Measurements from ENCODE around the gene EVPL.
"Not testable (repeated sequence)": the region's sequence is repeated elsewhere in the genome, so short reads cannot be mapped to it uniquely, and the experiment has no call there.

Gene EVPL

DNA sequence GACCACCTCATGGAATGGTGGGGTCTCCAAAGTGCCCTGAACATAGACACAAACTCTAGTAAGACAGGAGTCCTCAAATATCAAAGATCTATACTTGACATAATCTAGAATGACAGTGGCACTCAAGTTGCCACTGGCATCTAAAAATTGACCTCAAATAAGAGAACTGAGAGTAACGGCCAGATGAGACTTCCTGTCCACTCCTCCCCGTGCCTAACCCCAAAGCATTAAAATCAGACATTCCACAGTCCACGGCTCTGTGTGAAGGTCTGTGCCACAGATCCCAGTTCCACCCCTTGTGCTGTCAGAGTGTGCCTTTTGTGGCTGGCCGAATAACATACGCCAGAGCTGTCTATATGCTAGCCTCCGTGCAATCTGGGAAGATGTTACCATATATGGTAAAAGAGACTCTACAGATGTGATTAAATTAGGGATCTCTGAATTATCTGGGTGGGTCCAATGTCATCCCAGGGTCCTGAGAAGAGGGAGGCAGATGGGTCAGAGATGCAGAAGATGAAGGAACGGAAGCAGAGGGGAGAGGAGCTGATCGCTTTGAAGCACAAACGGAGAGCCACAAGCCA is 21.0 kb upstream of the EVPL start:
- DNase-seq, result no peak

DNA sequence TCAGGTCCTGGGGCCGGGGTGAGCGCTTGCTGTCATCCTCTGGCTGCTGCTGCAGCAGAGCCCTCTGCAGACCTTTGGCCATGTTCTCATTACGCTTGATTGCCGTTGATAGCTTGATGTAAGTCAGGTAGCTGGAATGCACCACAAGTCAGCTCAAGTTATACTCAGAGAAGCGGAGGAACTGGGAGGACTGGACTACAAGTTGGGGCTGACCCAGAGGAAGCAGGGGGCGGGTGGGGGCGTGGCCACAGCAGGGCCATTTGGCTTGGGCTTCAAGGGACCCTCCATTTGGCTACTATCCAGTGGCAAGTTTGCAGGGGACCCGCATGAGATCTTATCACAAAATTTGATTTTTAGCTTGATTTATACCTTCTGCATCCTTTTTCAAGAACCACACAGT is 19.0 kb upstream of the EVPL start:
- DNase-seq, result no peak

DNA sequence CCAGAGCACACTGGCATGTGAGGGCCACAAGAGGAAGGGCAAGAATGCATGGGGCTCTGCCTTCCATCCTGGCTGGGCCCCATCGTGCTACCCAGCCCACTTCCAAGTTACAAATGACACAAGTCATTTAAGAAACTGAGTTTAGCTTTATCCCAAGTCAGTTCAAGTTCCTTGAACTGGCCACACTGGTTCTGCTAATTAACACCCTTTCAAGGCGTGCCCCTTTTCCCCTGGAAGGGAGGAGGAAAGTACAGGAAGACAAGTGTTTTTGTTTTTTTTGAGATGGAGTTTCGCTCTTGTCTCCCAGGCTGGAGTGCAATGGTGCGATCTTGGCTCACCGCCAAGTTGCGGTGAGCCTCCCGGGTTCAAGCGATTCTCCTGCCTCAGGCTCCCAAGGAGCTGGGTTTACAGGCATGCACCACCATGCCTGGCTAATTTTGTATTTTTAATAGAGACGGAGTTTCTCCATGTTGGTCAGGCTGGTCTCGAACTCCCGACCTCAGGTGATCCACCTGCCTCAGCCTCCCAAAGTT is 17.4 kb upstream of the EVPL start:
- not testable (repeated sequence) for DNase-seq

DNA sequence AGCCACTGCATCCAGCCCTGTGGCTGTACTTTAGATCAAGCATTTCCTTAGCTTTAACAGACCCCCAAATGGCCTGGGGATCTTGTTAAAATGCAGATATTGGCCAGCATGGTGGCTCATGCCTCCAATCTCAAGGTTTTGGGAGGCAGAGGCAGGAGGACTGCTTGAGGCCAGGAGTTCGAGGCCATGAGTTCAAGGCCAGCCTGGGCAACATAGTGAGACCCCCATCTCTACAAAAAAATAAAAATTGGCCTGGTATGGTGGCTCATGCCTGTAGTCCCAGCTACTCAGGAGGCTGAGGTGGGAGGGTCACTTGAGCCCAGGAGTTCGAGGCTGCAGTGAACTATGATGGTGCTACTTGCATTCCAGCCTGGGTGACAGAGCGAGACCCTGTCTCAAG is 15.8 kb upstream of the EVPL start:
- not testable (repeated sequence) for DNase-seq

DNA sequence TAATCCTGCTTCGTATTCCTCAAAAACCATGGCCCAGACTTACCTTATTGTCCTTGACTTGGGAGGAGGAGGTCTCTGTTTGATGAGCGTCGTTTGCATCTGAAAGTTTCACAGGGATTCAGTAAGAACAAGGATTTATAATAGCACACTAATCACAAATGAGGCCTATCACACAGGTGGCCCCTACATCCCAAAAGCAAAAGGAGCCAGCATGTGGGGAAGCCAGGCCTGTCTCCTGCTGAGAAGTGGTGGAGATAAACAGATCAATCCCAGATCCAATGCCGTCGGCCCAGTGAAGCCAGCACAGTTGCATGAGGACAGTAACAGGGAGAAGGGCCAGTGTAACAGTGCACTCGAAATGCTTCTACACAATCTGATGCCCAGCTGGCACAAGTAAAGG is 13.3 kb upstream of the EVPL start:
- DNase-seq, result no peak

DNA sequence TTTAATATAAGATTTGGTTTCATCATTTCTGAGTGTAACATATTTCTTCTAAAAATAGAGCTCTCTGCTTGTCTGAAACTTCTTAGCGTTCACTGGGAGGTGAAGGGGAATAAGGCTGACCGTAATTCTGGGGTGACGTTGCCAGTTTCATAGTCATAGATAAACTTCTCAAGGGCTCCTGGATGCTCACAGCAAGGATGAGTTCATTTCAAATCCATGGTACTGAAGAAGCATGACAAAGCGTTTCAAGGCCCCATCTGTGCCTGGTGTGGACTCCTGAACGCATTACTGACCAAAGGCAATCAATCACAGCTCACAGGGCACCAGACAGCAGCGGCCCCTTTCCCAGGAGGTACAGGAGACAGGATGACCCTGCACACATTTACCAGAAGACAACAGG is 12.0 kb upstream of the EVPL start:
- no peak for DNase-seq

DNA sequence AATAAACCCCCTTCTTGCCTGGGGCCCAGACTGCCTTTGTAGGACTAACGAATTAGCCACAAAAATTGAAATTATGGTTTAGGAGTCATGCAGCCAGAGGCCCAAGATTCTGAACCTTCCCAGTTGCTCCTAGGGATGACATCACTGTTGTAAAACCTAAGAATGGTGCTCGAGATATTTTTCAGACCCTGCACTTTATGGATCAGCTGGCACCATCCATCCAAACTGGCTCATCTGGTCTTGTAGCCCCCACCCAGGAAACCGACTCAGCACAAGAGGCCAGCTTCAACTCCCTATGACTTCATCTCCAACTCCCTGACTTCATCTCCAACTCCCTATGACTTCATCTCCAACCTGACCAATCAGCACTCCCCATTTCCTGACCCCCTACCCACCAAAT is 10.9 kb upstream of the EVPL start:
- no peak for DNase-seq

DNA sequence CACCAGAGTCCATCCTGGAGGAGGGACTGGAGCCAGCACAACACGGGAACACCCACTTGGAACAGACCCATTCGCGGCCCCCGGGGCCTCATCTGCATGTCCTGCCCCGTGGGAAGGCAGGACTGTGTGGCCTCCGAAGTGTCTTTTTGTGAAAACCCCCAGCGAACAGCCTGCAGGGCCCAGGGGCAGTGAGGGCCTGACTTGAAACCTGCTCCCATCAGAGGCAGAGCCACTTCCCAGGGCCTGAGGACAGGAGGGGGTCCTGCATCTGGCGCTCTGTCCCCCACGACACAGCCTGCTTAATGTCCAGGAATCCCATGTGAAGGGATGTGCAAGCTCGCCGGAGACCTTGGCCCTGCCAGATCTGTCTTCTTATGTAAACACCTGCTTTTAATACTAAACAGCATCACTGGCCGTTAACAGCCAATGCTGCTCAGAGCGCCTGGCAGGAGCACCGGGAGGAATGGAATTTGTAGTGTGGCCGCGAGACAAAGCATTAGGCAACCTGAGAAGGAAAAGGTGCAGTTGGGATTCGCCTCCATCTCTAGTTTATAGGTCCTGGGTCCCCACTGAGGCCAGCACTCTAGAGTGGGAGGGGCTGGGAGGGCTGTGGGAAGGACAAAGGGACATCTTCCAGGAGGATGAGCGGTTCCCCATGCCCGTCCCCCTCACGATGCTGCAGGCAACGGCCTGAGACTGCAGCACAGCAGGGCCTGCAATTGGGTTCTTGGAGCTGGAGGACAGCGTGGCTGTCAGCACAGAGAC is 9.6 kb upstream of the EVPL start:
- DNase-seq, result no peak

DNA sequence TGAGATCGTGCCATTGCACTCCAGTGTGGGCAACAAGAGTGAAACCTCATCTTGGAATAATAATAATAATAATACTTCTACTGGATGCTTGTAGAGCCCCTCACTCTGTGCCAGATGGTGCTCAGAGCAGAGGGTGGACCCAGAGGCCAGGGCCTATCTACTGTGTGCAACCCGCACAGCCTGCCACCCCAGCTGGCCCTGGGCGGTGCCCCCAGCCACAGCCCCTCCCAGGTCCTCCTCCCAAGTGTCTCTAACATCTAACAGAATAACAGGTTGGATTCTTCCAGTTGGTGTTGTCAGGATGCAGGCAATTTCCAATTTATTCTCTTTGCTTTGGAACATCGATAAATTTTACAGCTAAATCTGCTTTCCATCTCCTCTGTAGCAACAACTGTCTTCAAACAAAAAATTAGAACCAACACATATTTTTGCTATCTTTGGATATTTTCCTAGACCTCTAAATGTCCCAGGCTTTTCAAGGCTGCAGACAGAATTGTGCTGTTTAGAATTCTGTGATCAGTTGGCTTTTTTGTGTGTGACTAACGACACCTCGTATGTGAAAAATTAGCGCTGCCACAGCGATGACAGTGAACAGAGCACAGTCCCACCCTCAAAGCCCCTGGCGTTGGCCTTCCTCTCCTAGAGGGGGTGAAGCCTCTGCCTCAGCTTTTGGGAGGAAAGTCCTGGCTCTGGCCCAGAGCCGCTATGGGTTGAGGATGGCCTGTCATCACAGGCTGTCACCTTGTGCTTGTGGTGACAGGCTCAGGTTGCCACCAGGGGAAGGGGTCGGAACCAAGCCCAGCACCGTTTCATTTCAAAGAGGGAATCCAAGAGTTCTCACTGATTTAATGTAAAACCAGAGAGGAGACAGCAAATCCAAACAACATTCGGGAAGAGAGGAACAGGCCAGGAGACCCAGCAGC is 7.6 kb upstream of the EVPL start:
- DNase-seq, result no peak

DNA sequence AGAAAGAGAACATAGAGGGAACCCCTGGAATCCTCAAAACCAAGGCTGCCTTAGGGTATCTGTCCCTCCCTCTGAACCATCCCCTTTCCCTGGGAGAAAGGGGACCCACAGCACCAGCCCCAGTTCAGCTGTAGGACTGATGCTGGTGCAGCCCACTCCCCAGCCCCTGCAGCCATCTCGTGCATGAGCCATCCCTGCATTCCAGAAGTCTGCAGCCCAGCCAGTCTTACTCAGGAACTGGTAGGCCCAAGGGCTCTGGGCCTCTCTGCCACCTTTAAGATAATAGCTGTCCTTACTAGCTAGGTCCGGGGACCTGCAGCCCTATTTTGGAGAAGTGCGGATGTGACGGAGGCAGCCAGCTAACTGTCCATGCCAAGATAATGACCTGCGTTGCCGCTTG is 6.0 kb upstream of the EVPL start:
- DNase-seq, result no peak

DNA sequence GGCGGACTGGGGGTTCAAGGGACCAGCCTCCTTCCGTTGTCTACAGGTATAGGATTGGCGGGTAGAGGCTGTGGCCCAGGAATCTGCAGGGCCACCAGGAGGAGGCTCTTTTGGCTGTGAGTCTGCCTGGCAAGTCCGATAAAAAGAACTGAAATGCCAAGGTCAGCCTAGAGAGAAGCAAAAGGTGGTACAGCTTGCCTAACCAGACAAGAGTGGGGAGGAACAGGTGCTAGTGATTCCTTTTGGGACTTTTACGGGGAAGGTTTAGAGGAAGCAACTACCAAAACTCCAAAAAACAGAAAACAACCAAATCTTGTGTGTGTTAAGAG is 5.6 kb upstream of the EVPL start:
- DNase-seq, result no peak

DNA sequence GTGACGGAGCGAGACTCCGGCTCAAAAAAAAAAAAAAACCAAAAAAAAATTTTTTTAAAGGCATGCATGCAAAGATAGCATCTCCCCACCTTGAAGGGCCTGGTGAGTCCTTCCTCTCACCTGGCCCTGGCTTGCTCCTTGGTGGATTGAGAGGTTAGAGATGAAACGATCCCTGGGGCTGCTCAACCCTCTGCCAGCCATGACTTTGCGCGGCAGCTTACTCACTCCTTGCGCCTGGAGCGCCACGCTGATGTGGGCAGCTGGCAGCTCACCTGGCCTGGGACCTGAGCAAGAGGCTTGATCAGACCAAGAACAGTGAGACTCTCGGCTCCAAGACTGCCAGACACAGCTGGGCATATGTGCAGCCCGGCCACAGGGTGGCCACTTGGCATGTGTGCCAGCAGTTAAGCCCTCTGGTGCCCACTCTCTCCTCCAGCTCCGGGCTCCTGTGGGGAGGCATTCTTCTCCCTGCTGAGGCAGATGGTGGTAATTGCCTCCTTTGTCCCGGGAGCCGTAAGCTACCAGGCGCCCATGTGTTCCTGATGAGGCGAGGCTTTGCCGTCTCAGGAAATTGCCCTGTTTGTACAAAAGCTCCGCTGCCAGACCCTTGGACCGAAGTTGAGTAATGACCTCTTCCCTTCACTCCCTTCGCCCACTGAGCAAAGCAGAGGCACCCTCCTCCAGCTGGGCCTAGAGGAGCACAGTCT is 5.1 kb upstream of the EVPL start:
- DNase-seq, result no peak

DNA sequence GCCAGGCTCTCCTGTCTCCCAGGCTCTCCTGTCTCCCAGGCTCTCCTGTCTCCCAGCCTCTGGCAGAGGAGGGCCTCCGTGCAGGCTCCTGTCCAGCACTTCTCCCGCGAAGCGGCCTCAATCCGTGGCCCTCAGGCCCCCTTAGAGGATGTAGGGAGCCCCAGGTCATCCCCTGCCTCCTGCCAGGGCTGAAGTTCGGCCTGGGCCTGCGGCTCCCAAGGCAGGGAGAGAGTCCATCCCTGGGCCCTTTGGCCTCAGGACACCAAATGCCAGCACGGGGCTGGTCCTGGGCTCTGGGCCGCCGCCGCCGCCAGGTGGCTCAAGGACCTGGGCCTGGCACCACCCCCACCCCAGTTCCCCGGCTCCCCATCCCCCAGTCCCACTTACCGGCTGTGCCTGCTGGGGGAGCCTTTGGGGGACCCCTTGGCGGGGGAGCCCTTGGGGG is 370 bp downstream of the EVPL start:
- DNase-seq, result no peak

DNA sequence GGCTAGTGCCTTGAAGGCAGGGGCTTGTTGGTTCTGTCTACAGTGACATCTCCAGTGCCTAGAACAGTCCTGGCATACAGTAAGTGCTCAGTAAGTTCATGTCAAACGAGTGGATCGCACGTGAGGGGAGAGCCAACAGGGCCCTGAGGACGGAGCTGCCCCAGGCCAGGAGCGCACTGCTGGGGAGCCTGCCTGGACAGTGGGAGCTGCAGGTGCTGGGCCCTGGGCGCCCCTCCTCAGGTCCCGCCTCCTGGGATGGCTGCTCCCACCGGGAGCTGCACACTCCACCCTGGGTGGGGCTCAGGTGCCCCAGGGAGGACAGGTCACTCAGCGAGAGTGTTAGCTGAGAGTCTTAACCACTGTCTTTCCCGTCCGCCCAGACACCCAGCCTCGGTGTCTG is 1.8 kb downstream of the EVPL start:
- no peak for DNase-seq

DNA sequence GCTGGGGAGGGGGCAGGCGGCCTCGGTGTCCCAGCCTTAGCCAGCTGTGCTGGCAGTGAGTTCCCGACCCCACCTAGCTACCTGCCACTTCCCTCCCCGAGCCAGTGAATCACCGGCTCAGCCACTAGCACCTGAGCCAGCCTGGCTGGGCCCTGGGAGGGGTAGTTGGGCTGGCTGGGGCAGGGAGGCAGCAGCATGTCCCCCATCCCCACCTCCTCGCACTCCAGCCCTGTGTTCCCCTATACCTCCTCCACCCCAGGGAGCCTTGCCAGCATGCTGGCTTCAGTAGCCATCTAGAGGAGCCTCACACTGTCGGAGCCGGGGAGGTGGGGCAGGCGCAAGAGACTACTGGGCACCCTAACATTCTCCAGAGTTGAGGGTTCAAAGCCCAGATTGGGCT is 2.8 kb downstream of the EVPL start:
- DNase-seq, result no peak

DNA sequence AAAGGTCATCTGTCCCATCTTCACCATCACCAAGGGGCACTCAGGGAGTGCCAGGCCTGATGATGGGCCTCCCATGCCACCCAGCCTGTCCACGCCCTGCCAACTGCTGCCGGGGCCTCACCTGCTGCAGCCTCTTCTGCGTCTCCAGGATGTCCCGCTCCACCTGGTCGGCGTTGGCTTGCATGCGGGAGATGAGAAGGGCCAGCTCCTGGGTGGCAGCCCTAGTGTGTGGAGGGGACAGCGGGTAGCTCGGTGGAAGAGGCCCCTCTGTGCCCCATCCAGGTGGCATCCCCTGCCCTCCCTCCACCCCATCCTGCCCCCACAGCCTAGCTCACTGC is 3.2 kb downstream of the EVPL start:
- DNase-seq, result no peak

DNA sequence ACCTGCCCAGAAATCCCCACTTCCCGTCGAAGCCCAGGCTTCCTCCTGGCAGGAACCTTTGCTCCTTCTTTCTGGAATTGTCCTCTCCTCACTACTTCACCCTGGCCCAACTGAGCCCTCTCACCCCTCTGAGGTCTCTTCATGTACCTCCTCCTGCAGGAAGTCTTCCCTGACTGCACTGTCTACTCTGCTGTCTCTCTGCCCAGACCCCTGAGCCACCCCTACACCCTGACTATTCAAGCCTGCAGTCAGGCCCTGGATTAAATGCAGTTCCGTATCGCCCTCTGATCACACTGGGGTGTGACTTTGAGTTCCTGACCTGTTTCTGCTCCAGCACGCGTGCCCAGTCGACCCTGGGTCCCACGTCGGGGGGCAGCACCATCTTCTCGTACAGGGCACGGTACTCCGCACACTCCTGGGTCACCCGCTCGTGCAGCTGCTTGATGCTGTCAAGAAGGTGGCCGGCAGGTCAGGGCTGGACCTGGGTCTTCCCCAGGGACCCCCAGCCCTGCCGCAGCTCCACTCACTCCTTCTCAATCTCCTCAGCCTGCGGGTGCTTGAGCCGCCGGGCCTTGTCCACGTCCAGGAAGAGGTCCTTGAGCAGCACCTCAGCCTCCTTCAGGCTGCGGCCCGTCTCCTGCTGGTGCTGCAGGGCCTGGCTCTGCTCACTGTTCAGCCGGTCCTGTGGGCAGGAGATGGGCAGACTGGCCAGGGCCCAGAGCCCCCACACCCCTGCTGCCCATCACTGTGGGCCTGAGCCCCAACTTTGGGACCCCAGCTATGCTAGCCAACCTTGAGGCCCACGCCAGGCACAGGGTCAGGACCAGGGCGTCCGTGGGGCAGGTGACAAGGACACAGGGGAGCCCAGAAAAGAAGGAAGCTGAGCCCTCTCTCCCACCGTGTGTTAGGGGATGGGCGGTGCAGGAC is 3.9 kb downstream of the EVPL start:
- no peak for DNase-seq

DNA sequence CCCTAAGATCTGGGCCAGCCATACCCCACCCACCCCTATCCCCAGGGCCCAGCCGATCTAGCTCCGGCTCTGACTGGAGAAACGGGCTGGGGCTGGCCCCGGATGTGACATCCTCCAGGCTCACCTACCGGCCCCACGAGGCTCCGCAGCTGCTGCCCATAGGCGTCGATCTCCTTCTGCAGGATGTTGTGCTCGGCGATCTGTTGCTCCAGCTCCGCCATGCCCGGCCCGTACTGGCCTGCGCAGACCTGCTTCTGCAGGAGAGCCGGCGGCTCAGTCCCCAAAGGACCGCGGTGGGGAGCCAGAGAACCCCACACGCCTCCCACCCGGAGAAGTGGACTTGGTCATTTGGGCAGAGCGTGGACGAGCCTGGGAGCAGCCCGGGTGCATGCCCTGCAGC is 4.8 kb downstream of the EVPL start:
- no peak for DNase-seq

DNA sequence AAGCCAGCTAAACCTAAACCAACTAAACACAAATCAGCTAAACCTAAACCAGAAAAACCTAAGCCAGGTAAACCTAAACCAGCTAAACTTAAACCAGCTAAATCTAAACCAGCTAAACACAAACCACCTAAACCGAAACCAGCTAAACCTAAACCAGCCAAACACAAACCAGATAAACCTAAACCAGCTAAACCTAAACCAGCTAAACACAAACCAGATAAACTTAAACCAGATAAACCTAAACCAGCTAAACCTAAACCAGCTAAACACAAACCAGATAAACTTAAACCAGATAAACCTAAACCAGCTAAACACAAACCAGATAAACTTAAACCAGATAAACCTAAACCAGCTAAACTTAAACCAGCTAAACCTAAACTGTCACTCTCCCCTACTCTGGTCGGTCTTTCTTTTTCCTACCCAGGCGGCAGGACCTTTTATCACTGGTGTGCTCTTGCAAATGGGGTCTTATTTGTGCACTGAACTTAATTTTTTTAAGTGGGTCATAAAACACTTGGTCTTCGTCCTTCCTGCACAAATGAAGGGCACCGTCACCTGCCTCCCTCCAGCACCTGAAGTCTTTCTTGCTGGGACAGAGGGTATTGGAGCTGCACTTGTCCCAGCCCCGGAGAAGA is 7.2 kb downstream of the EVPL start:
- DNase-seq, result no peak

DNA sequence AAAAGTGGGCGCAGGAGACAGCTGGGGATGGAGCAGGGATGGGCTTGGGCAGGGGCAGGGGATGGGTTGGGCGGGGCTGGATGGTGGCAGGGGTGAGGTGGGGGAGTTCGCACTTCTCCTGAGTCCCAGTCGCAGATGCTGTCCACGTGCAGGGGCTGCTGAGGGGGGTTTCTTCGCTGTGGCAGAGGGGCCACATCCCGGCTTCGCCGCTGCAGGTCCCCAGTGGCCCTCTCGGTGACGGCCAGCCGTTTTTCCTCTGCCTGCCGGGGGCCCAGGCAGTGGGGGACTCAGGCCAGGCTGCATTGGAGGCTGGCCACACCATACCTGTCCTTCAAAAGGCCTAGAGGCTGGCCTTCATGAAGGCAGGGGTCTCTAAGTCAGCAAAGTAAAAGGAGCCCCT is 8.3 kb downstream of the EVPL start:
- DNase-seq, result no peak

DNA sequence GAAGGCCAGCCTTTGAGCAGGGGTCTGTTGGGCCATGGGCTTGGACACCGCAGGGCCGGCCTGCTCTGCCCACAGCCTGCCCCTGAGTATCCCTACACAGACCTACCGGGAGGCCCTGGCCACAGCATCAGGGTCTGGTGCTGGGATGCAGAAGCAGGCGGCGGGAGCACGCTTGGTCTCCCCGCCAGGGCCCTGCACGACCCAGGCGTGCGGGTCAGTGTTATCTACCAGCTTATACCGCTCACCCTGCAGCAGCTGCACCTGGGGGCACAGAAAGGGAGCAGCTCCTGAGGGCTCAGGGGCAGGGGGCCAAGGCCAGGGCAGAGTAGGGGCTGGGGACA is 8.8 kb downstream of the EVPL start:
- no peak for DNase-seq
